HL-60/S4 treated with phorbol 12-myristate 13-acetate at 8.2 ng/mL for 4 days and 3 days (cell line): ENCODE results near the gene ACAP2.

ENCODE experiments used
- in situ Hi-C: fragments of 300-500 bp; cut with MboI; formaldehyde crosslinking; loops from 2 replicates; pipeline ENCODE4 v1.15.0; 2022; ENCODE audit warnings: low sequenced_read_pairs

The ACAP2 gene

DNA sequence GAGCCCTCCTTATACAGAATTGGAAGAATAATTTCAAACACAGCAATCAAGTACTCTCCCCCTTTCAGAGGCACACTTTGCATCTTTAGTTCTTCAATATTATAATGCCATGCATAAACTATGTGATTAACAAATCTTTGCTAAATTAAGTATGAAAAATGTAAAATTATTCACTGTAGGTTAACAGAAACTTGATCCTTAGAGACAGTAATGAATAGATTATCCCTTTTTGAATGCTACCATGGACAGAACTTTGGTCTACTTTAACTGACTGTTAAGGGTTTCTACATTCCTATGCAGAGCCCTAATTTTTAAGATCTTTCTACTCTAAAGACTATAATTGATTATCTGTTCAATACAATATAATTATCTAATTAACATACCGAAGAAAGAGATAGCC lies 146.2 kb downstream of the ACAP2 start:
- in situ Hi-C loops: loop anchor here (25.0 kb wide), 1 partner anchor 241 kb away; the partner anchor contains the start of gene PPP1R2

DNA sequence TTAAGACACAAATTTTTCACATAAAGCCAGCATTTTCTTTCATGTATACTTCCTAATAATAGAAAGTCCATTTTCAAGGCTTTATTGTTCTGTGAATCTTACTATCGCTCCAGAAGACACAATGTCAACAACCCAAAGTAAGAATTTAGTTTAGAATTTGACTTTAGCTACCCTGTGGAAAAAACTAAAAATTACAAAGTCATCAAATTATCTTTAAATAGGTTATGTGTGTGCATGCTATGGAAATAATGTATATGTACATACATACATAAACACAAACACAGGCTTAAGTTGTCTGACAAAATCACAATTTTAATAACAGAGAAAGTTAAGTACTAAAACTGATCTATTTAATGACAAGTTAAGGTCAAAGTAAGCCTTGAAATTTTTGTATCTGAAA lies 151.7 kb downstream of the ACAP2 start:
- in situ Hi-C loops: loop anchor here (25.0 kb wide), 1 partner anchor 246 kb away; the partner anchor contains the start of gene PPP1R2

DNA sequence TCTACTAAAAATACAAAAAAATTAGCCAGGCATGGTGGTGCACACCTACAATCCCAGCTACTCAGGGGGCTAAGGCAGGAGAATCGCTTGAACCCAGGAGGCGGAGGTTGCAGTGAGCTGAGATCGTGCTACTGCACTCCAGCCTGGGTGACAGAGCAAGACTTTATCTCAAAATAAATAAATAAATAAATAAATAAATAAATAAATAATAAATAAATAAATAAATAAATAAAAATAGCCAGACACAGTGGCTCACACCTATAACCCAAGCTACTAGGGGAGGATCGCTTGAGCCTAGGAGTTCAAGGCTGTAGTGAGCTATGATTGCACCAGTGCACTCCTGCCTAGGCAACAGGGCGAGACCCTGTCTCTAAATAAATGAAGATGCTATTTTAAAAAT lies 152.2 kb downstream of the ACAP2 start:
- in situ Hi-C loops: loop anchor here (25.0 kb wide), 1 partner anchor 247 kb away; the partner anchor contains the start of gene PPP1R2

DNA sequence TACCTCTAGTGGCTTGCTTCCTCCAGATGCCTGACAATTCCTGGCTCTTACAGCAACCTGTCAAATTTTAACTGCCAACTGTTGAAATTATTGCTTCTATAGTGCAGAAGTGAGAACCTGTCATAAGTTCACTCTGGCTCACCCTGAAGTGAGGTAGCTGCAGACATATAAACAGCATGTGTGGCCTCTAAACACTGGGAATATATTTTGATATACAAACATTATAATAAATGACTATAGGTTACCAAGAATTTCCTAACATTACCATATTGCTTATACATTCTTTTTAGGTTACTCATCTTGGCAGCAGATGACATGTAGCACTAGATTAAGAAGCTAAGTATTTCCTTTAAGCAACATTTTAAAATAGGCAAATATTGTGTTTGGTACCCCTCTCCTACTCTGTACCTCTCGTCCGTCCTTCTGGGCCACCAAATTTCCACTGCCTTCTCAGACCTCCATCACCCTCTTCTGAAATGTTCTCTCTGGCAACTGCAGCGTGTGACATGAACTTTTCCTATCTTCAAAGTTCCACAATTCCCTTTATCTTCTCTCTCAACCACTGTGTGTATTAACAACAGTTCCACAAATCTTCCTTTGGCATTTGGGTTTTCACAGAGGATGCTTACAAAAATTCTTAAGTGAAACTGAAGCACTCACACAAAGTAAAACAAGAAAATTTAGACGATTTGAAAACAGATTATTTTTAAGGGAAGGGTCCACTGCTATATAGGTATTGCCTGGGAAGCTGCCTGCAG lies 156.5 kb downstream of the ACAP2 start:
- in situ Hi-C loops: loop anchor here (25.0 kb wide), 1 partner anchor 251 kb away; the partner anchor contains the start of gene PPP1R2

DNA sequence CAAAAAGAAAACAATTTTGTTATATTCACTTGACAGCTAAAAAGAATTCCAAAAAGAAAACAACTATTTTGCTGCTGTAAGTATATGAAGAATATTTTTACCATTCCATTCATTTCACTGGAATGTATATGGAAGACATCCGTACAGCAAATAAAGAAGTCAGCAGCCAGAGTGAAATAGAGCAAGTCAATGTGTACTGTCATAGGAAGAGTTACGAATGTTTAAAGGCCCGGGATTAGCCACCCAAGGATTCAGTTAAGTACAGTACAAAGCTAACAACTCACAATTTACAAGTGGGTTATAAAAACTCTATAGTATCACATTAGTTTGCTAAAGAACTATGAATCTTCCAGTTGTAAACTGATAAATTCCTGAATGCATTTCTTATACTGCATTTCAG lies 157.4 kb downstream of the ACAP2 start:
- in situ Hi-C loops: loop anchor here (25.0 kb wide), 1 partner anchor 252 kb away; the partner anchor contains the start of gene PPP1R2

DNA sequence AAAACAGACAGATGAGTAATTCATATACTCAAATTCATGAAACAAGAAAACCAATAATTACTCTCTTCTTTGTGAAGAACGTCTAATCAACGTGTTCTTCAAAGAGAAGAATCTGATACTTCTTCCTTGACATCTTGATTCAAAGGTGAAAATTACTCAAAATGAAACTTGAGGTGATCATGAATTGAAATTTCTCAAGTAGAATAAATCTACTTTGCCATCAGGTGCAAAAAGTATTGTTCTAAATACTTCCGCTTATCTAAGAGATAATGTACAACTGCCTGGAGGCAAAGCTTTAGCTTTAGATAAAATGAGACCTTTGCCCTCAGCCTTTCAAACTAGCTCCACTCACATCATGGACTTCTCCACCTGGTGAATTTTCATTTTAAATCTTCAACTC lies 158.0 kb downstream of the ACAP2 start:
- in situ Hi-C loops: loop anchor here (25.0 kb wide), 1 partner anchor 252 kb away; the partner anchor contains the start of gene PPP1R2

DNA sequence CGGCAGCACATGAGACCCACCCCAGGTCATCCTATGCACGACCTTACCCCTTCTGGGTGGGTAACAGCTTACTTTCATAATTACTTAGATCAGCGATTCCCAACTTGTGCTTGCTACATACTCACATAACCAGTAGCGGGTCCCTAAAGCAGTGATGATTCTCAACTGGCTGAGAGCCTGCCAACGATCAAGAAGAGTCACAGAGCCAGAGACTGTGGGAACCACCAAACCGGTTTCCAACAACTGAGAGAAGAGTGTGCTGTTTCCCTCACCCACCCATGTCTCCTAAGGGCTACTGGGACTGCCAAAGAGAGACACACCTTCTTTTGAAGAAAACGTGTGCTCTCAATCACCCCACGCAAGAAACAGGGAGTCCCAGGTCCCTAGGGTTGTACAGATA lies 159.9 kb downstream of the ACAP2 start:
- in situ Hi-C loops: loop anchor here (25.0 kb wide), 1 partner anchor 254 kb away; the partner anchor contains the start of gene PPP1R2

DNA sequence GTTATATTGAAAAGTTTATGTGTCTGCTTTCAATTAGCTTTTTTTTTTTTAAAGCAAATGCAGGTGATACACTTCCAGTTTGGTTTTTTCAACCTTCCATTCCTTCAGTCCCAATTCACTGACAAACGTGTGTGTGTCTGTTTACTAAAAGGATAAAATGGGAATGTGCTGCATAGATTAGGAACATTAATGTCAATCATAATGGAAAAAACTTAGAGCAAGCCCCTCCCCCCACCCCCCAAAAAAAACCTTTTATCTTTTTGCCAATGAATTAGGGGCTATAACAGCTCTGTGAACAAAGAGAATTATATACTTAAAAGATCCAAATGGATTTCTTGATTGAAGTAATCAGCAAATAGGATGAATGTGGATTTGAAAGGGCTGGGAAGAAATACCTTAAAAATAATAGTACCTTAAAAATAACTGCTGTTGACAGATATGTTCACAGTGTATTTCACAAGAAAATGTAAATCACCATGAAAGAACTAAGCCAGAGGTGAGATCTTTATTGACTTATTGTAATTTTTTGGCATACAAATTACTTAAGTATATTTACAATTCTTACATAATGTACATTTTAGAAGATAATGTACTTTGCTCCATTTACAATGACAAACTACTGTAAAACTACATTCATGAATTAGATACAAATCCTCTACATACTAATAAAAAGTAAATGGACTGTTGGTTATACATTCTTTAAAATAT lies 168.4 kb downstream of the ACAP2 start:
- in situ Hi-C loops: no loop called here

DNA sequence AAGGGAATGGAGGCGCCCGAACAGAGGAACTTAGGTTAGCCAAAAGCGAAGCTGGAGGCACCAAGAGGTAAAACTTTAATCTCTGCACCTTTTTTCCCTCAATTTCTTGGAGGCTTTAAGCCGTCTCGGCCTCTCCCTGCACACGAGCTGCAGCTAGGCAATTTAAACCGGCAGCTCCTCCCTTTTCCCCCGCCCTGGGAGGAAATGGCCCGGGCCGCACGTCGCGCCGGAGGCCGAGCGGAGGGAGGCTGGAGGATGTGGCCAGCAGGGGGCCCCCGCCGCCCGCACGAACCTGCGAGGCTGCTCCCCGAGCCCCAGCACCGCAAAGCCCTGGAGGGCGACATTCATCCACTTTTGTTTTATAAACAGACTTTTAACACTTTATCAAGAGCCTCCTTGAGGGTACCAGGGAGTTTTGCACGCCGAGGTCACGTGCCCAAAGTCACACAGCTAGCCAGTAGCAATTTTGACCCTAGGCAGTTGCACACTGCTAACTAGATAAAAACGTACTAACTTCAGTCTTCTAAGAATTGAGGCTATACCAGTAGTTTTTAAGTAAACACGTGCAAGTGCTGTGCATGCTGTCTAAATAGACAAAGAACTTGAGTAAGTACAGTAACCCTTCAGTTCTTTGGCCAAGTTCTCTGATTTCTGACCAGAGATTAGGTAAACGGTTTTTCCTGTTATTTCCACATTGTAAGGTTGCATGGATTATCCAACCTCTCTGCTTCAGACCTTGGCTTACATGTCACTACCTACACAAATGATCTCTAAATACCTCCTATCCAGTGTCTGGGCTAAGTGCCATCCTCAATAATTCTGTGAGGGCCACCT lies 171.2 kb downstream of the ACAP2 start:
- in situ Hi-C loops: no loop called here

DNA sequence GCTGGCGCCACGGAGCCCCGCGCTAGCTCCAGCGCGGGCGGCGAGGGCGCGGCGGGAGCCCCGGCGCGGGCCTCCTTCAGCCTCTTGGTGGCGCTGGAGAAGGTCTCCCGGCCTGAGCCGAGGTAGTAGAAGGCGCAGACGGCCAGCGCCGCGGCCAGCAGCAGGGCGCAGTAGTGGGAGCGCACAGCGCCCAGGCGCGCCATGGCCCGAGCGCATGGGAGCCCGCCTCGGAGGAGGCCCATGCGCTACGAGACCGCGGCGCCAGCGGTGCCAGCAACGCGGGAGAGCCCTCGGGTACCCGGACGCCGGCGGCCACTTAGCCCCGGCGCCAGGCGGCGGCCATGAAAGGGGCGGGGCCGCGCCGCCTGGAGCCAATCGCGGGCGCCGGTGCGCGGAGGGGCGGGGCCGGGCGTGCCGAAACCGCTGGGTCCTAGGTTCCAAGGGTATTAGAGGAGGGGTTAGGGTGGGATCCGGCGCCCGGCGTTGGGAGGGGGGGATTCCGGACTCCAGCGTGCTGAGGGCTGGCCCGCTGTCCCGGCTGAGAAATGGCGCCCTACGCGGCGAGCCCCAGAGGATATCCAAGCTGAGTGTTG lies 171.9 kb downstream of the ACAP2 start, which contains the start of gene XXYLT1:
Gene XXYLT1, minus strand, starts transcription at position 343 of the 593 bp plus-strand sequence. Its CDS starts 101 bp downstream, at position 242.
- in situ Hi-C loops: no loop called here

DNA sequence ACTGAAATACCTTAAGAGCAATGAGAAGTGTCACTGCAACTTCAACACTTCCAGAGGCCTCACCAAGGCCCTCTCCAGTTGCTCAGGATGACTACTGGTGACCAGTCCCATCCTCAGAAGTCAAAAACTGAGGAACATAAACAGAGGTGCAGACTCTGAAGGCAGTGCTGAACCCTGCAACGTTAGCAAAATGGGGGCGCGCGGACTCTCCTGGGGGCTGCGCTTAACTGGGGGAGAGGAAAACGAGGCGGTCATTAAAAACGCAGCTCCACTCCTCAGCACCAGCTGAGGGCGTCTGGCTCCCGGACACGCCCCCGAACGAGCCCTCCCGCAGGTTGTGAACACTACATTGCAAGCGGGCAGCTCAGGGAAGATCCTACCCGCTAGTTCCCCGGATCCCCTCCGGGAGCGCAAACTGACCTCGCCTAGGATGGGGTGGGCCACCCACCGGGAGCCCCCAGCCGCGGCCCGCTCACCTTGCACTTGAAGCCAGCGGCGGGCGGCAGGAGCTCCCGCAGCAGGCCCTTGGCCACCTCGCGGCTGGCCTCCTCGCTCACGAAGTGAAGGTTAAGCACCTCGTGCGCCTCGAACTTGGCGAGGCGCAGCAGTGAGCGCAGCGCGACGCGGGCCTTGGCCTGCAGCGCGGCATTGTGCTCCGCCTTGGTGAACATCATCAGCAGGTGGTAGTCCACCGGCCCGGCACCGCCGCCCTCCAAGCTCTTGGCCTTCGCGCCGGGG lies 172.6 kb downstream of the ACAP2 start:
- in situ Hi-C loops: no loop called here

DNA sequence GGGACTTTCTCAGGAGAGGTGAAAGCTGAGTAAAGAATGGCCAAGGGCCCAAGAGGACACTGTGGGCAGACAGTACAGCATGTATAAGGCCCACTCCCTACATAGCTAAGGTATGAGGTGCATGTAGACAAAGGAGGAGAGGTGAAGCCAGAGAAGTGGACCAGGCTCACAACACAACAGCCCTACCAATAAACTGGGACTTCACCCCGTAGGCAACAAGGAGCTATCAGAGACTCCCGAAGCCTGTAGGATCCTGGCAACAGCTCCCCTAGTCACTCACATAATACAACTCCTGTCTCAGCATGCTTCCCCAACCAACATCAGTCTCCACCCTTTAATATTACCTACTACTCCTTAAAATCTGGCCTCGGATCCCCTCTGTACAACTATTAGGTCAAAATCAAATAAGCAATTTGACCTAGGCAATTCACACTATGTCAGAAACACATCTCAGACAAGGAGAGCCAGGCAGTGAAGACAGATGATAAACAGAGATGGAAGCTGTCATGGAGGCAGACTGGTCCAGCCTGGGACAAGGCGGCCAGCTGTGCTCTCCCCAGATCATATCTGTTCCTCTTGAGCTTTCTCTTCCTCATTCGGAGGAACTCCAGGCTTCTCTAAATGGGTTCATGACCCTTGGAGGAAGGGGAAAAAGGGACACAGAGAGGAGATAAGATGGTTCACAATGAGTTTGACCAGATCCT lies 173.3 kb downstream of the ACAP2 start:
- in situ Hi-C loops: loop anchor here (10.0 kb wide), 1 partner anchor 585 kb away; the partner anchor contains the start of gene FAM43A

DNA sequence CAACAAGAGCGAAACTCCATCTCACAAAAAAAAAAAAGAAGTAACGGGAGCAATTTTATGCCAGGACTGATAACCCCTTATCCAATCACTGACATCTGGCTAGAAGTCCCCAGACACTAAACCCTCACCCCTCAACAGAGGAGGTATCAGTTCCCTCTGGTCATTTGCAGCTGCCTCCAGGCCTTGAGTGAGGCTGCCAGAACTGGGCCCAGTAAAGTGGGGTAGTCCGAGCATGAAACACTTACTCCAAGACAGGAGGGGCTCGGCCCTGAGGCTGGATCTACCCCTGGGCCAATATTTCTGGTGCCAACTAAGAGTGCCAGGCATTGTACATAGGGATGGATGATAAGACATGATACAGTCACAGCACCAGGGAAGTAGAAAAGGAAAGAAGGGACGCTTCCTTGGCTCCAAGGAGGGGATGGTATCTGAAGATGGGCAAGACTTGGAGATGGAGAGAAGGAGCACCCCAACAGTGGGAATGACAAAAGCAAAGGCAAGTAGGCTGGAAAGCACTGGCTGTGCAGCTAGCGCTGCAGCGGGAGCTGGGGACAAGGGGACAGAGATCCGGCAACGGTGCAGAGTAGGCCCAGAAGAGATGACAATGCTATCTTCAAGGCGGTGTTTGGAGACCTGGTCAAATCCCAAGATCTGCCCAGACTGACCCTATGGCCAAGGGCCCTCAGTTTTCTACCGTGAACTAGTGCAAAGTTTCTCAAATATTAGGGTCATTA lies 174.1 kb downstream of the ACAP2 start:
- in situ Hi-C loops: loop anchor here (10.0 kb wide), 1 partner anchor 584 kb away; the partner anchor contains the start of gene FAM43A

DNA sequence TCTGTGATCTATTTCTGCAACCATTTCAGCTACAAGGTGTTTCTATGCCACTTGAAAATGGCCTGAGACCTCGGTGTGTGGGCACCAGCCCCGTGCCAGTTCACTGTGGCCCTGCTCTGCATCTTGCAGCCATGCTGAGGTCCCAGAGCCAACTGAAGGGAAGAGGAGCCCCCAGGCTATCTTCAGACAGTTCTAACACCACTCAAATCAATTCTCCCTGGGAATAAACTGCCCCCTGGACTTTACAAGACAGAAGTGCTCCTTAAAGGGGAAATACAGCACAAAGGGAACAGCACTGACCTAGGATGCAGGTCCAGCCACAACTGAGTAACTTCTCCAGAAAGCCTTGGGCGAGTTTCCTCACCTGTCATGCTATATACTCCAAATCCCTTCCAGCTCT lies 175.7 kb downstream of the ACAP2 start:
- in situ Hi-C loops: loop anchor here (10.0 kb wide), 1 partner anchor 582 kb away; the partner anchor contains the start of gene FAM43A

DNA sequence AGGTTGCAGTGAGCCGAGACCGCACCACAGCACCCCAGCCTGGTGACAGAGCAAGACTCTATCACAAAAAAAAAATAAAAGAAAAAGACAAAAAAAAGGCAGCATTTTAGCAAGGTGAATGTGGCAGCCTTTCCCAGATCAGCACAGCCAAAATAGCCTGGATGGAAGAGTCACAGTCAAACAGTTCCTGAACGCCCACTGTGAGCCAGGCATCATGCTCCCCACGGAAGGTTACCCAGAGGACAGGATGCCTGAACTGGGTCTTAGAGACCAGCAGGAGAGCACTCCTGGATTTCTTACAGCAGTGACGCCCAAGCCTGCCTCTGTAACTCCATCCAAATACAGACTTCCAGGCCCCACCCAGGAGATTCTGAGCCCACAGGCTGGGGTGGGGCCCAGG lies 176.4 kb downstream of the ACAP2 start:
- in situ Hi-C loops: loop anchor here (10.0 kb wide), 1 partner anchor 582 kb away; the partner anchor contains the start of gene FAM43A

DNA sequence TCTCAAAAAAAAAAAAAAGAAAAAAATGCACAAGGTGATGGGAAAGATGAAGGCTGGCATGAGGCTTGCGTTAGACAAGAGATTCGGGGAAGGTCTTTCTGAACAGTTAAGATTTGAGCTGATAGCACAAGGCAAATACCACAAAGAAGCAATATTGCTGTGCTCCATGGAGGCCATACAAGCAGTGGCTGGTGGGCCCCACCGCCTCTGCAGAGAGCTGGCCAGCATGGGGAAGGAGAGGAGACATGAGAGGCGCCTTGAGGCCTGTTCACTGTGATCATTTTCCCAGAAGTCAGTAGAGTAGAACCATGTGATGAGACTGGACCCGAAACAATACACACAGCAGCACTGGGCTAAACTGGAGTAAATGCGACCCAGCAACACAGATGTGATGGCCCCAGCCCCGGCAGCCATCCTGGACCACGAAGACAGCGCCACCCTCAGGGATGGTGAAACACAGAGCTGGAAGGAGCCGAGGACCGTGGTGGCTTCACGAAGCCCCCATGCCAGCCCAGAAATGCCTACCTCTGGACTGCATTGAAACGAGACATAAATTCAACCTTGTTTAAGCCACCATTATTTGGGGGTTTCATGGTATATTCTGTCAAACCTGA lies 177.3 kb downstream of the ACAP2 start:
- in situ Hi-C loops: loop anchor here (10.0 kb wide), 1 partner anchor 581 kb away; the partner anchor contains the start of gene FAM43A

DNA sequence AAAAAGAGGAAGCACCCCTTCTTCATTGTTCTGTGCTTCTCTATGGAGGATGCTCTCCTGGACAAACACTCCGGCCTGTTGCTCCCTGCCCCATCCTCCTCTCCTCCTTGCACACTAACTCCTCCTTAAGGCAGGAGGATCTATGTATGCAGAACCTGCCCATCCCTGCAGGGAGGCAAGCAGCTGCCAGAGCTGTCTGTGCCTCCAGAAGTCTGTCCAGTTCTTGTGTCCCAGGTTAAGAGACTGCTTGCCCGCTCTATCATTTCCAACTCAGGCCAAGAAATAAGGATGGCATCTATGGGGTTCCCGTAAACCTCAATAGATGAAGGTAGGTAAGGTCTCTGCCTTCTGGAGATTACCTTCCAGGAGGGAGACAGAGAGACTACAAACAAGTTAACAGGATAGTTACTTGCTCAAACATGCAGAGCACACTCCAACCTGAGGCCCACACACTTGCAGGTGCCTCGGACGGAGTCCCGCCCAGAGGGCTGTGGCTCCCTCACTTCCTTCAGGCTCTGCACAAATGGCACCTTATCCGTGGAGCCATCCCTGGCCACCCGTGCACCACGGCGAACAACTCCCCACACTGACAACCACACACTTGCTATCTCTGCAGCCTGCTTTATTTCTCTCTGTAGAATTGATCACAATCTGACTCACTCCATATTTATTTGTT lies 178.8 kb downstream of the ACAP2 start:
- in situ Hi-C loops: loop anchor here (10.0 kb wide), 1 partner anchor 579 kb away; the partner anchor contains the start of gene FAM43A
